OCI-LY7 (cell line): ENCODE data around the gene PCDH12. TPM values are rescaled to one million over a fixed set of nuclear protein-coding genes. Genes with fewer than 3 reads are reported as not detected.

Source experiments
- BruUV-seq: library from RNA; stranded (reverse); fragments of 400-500 nt; replicated peaks from 2 replicates; lab custom pipeline; 2021; lab: Mats Ljungman, UMichigan
- CTCF ChIA-PET: fragments of 300-600 bp; sonication (Branson Sonifier 250); formaldehyde crosslinking; loops from one replicate; lab custom pipeline; 2022; ENCODE audit warnings: antibody characterized with exemption; ENCODE audit not compliant: unreplicated experiment; lab: Charles Lee
- POLR2A ChIA-PET: fragments of 300-600 bp; sonication (Branson Sonifier 250); formaldehyde crosslinking; loops from one replicate; lab custom pipeline; 2022; ENCODE audit warnings: antibody characterized with exemption; lab: Charles Lee
- DNase-seq: peaks from one replicate; pipeline ENCODE4 v3.0.0-alpha.2; 2015; ENCODE audit warnings: low spot score
- H2AFZ ChIP-seq: fragments of 200-600 bp; sonication (generic), shearing (Covaris generic); 2 replicates; pipeline ENCODE4 v1.6.1; 2014; ENCODE audit warnings: mild to moderate bottlenecking, antibody characterized with exemption, low read length, moderate library complexity
- H3K27ac ChIP-seq: fragments of 200-600 bp; sonication (generic); 2 replicates; pipeline ENCODE4 v1.5.1; 2014; ENCODE audit warnings: mixed run types, low read depth, mild to moderate bottlenecking, moderate library complexity, low read length, inconsistent platforms; ENCODE audit not compliant: poor library complexity, severe bottlenecking
- H3K36me3 ChIP-seq: fragments of 200-600 bp; sonication (generic); 2 replicates; pipeline ENCODE4 v1.6.1; 2014; ENCODE audit warnings: mild to moderate bottlenecking, antibody characterized with exemption, low read length, moderate library complexity, mixed read lengths; ENCODE audit not compliant: insufficient read depth
- H3K4me1 ChIP-seq: fragments of 200-600 bp; sonication (generic); 2 replicates; pipeline ENCODE4 v1.5.1; 2014; ENCODE audit warnings: mild to moderate bottlenecking, low read length; ENCODE audit not compliant: insufficient read depth, poor library complexity, severe bottlenecking
- H3K4me2 ChIP-seq: fragments of 200-600 bp; sonication (generic); 2 replicates; pipeline ENCODE4 v1.6.1; 2014; ENCODE audit warnings: mild to moderate bottlenecking, low read length
- H3K4me3 ChIP-seq: fragments of 200-600 bp; sonication (generic); 2 replicates; pipeline ENCODE4 v1.5.1; 2014; ENCODE audit warnings: mild to moderate bottlenecking, low read depth, low read length; ENCODE audit not compliant: poor library complexity, severe bottlenecking
- H3K79me2 ChIP-seq: fragments of 200-600 bp; sonication (generic); 2 replicates; pipeline ENCODE4 v1.6.1; 2016; ENCODE audit warnings: low read depth, mild to moderate bottlenecking, low read length, moderate library complexity, mixed read lengths; ENCODE audit not compliant: insufficient read depth
- H3K9me2 ChIP-seq: fragments of 200-600 bp; sonication (generic); 2 replicates; pipeline ENCODE4 v1.6.1; 2016; ENCODE audit warnings: mild to moderate bottlenecking, low read length, mixed read lengths; ENCODE audit not compliant: insufficient read depth
- H3K9me3 ChIP-seq: fragments of 200-600 bp; sonication (generic); 2 replicates; pipeline ENCODE4 v1.6.1; 2014; ENCODE audit warnings: mild to moderate bottlenecking, mixed run types, low read length, mixed read lengths
- H4K20me1 ChIP-seq: fragments of 200-600 bp; sonication (generic); 2 replicates; pipeline ENCODE4 v1.6.1; 2014; ENCODE audit warnings: mild to moderate bottlenecking, antibody characterized with exemption, low read length, moderate library complexity, mixed read lengths; ENCODE audit not compliant: insufficient read depth
- EZH2phosphoT487 ChIP-seq: fragments of 200-600 bp; sonication (generic); IDR thresholded peaks from 2 replicates; pipeline ENCODE4 v1.6.1; 2018; ENCODE audit warnings: low read depth, borderline replicate concordance, mild to moderate bottlenecking, mixed run types, antibody characterized with exemption, low read length, moderate library complexity, mixed read lengths
- intact Hi-C: fragments of 100-400 bp; cut with micrococcal nuclease; formaldehyde crosslinking; loops from one replicate; pipeline ENCODE4 v1.10.0; 2022; ENCODE audit not compliant: unreplicated experiment
- total RNA-seq, 2 experiments: library from RNA; depleted of rRNA in 1 of 2; stranded (reverse); fragments of >200 nt in 1 of 2; shearing (Covaris generic) in 1 of 2; gene quantifications; 2 replicates each; pipeline ENCODE4 v1.2.3, GENCODE V29; 2014 to 2022
- TF ChIP-seq, protein P1 (sequence below): fragments of 200-600 bp; sonication (generic); conservative IDR thresholded peaks from 2 replicates; pipeline ENCODE4 v1.5.1; 2014; ENCODE audit warnings: mild to moderate bottlenecking, antibody characterized with exemption, low read length, moderate library complexity, mixed read lengths

Gene PCDH12
- total RNA-seq, 2 experiments from 2014 or later: 0.03 TPM; not detected in 1

GRCh38 chr5:141995656-141996055 lies 37.7 kb upstream of the PCDH12 start:
- H3K4me3 ChIP-seq: no peak overlapping the region
- TF ChIP-seq, protein P1, sequence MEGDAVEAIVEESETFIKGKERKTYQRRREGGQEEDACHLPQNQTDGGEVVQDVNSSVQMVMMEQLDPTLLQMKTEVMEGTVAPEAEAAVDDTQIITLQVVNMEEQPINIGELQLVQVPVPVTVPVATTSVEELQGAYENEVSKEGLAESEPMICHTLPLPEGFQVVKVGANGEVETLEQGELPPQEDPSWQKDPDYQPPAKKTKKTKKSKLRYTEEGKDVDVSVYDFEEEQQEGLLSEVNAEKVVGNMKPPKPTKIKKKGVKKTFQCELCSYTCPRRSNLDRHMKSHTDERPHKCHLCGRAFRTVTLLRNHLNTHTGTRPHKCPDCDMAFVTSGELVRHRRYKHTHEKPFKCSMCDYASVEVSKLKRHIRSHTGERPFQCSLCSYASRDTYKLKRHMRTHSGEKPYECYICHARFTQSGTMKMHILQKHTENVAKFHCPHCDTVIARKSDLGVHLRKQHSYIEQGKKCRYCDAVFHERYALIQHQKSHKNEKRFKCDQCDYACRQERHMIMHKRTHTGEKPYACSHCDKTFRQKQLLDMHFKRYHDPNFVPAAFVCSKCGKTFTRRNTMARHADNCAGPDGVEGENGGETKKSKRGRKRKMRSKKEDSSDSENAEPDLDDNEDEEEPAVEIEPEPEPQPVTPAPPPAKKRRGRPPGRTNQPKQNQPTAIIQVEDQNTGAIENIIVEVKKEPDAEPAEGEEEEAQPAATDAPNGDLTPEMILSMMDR: no peak
- no peak for TF ChIP-seq EZH2phosphoT487

GRCh38 chr5:141994511-141995136 lies 36.6 kb upstream of the PCDH12 start:
- H3K4me2 ChIP-seq: no peak overlapping the region
- no peak for TF ChIP-seq EZH2phosphoT487
- TF ChIP-seq, protein P1: no peak
- intact Hi-C loops: loop anchor here (5.0 kb wide), 1 partner anchor 148 kb away; no protein-coding TSS in a partner anchor
- ChIA-PET CTCF (no interaction called here), POLR2A (interaction anchor here (0.8 kb wide), 1 partner anchor 9 kb away, joined by 3 read pairs; no protein-coding TSS in a partner anchor)
- no peak overlapping the region for H2AFZ ChIP-seq
- H3K36me3 ChIP-seq: peaks cover 71% of the 10 kb centered on the region
- H3K4me3 ChIP-seq: no peak overlapping the region
- H3K79me2 ChIP-seq: peaks cover 4% of the 10 kb centered on the region; the same call in 1 of the 2 replicates
- BruUV-seq: no TSS peak
- no peak overlapping the region for H3K27ac ChIP-seq
- no peaks in the 10 kb centered on the region for H4K20me1 ChIP-seq
- H3K9me2 ChIP-seq: no peaks in the 10 kb centered on the region
- no peaks in the 10 kb centered on the region for H3K4me1 ChIP-seq
- H3K9me3 ChIP-seq: no peaks in the 10 kb centered on the region
- no peak for DNase-seq

More at GRCh38 chr5:141995656-141996055, 37.7 kb upstream of the PCDH12 start:
- CTCF ChIA-PET: no interaction called here
- H3K4me2 ChIP-seq: no peak overlapping the region
- no peak overlapping the region for H2AFZ ChIP-seq
- no peak overlapping the region for H3K27ac ChIP-seq
- POLR2A ChIA-PET: interaction anchor here (0.7 kb wide), 1 partner anchor 27 kb away, joined by 3 read pairs; the partner anchor contains the start of gene RNF14
- H3K9me2 ChIP-seq: no peaks in the 10 kb centered on the region
- no peaks in the 10 kb centered on the region for H4K20me1 ChIP-seq
- no peaks in the 10 kb centered on the region for H3K4me1 ChIP-seq
- no TSS peak for BruUV-seq
- peaks cover 4% of the 10 kb centered on the region; the same call in 1 of the 2 replicates for H3K79me2 ChIP-seq
- H3K36me3 ChIP-seq: peaks cover 68% of the 10 kb centered on the region
- no peak for DNase-seq
- intact Hi-C loops: no loop called here
- no peaks in the 10 kb centered on the region for H3K9me3 ChIP-seq
